ENCODE results near the gene CHRDL2.

The CHRDL2 gene

GRCh38 chr11:74685338-74685737, 45.9 kb downstream of the CHRDL2 start:
- no peak for DNase-seq (ENCODE audit: low read depth in 2 of 2)

DNA sequence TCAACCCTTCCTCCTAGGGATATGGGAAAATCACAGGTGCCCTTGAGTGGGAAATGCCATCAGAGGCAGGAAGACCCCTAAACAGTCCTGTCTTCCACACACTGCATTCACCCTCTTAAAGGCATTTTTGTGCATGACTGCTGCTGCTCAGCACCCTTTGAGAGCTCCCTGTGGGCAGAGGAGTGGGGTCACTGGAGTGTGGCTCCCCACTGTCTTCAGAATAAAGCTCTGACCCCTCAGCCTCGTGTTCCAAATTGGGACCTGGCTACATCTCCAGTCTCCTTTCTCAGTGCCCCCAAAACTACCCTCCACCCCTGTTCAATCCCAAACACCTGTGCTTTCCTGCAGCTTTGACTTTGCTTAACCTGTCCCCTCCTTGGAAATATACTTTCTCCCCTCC, 46.6 kb downstream of the CHRDL2 start:
- DNase-seq (ENCODE audit: low read depth in 2 of 2): no peak

GRCh38 chr11:74683941-74684481, 47.2 kb downstream of the CHRDL2 start:
- no peak for DNase-seq (ENCODE audit: low read depth in 2 of 2)

DNA sequence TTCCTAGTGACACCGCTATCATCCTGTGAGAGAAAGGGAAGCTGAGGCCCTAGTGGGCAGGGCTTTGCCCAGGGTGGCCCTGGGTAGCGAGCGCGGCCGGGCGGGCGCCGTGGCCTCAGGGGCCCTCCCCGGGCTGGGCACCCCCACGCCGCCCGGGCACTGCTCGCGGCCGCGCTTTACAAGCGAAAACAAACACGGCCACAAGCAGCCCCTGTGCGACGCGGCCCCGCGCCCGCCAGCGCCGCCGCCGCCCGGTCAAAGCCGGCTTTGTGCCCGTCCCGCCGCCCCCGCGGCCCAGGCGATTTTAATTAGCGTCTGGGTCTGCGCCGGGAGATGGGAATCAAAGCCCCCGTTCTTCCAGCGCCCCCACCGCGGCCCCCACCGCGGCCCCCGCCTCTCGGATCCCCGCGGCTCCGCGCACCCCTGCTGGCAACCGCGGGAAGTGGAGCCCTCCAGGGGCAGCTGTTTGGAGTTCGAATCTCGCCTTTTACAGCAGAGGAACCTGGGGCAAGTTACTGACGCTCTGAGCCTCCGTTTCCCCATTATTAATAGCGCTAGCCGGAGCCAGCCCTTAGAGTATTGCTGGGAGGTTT, 47.9 kb downstream of the CHRDL2 start:
- no peak for DNase-seq (ENCODE audit: low read depth in 2 of 2)

- DNase-seq (ENCODE audit: low read depth in 2 of 2): no peak
These were observed 48.4 kb downstream of the CHRDL2 start for GRCh38 chr11:74682731-74683278.

- no peak for DNase-seq (ENCODE audit: low read depth in 2 of 2)
These were observed 49.3 kb downstream of the CHRDL2 start for GRCh38 chr11:74681686-74682651.

- DNase-seq (ENCODE audit: low read depth in 2 of 2): no peak
These were observed 50.3 kb downstream of the CHRDL2 start for GRCh38 chr11:74680703-74681531.

DNA sequence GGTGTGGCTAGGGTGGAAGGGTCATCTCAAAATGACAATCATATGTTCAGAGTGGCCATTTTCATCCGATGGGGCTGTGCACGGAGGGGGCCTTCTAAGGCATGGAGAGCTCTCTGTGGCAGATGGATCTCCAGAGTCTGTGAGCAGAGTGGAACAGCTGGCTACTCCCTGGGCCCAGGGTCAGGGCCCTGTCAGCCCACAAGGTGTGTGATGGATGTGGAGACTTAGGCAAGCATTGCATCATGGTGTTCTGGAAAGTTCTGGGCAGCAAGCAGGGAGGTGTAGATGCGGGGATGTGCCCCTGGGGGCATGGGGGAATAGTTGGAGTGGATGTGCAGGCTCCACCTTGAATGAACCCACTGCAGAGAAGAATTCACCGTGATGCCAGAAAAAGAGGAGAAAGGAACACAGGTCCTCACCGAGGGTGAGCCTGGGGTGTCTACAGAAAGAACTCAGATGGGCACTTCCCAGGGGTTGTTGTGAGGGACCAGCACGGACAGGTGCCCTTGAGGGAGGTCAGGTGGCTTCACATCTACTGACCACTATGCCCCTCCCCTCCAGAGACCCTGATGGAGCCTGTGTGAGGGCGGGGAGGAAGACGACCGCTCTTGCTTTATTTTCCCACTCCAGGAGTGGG, 51.1 kb downstream of the CHRDL2 start:
- no peak for DNase-seq (ENCODE audit: low read depth in 2 of 2)

GRCh38 chr11:74679513-74679865, 51.7 kb downstream of the CHRDL2 start:
- no peak for DNase-seq (ENCODE audit: low read depth in 2 of 2)

DNA sequence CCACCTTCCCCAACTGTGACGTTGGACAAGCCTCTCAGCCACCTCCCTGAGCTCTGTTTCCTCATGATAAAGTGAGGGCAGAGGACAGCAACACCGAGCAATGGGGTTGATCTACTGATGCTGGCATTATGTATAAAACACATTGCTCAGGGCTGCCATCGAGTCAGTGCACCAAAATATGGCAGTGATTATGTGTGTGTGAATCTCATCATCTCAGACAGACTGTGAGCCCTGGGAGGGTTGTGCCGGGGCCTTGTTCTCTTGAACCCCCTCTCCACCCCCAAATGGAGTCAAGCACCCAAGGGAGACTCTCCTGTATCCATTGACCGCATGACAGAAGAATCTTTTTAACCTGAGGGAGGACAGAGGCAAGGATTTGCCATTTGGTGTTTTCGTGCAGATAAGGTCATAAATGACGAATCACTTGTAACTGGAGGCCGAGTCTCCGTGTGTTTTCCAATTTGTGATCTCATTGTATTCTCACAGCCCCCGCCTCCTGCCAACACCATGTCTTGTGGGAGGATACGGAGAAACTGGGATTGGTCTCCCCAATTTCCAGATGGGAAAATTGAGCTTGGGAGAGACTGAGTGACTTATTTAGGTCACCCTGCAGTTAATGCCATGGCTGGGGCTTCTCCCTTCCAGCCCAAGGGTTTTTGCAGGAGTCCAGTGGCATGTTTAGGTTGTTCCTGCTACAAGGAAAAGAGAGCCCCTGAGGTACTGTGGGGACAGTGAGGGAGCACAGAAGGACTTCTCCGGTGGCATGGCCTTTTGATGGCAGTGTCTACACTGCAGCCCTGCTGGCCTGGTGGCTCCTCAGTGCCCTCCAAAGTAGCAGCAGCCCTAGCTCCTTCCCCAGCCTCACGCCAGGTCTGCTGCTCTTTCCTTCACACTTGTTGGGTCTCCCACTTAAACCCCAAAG, 52.4 kb downstream of the CHRDL2 start:
- no peak for DNase-seq (ENCODE audit: low read depth in 2 of 2)

- no peak for DNase-seq (ENCODE audit: low read depth in 2 of 2)
These were observed 53.2 kb downstream of the CHRDL2 start for GRCh38 chr11:74678041-74678440.

DNA sequence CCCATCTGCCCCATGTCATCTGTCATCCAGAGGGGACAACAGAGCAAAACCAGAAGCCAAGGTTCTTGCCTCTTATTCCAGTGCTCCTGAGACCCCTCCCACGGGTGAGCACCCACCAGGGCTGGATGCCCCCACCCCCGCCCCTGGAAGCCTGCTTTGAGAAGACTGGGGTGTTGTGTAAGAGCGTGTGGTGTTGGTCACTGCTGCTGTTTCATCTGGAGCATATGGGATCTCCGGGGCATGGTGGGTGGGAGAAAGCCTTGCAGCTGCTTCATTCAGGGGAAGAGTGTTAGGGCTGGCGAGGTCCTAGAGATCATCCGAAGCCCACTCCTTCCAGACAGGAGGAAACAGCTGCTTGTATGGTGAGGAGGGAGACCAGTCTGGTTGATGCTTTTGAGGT, 54.1 kb downstream of the CHRDL2 start:
- no peak for DNase-seq (ENCODE audit: low read depth in 2 of 2)

DNA sequence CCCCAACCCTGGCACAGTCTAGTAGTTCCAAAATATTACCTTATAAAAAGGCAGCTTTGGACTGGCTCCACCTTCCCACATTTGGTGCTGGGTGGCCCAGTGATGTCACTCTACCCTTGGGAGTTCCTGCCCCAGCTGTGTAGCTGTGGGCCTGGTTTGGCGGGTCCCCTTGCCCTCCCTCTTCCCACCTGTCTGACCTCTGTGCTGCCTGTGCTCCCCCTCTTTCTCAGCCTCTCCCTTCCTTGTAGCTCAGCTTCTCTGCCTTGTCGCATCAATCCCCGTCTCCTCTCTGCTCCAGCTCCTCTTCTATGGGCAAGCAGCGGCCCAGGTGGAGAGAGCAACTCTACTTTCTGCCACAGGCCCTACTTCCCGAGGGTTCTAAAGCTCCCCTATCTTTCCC, 54.6 kb downstream of the CHRDL2 start:
- no peak for DNase-seq (ENCODE audit: low read depth in 2 of 2)

- DNase-seq (ENCODE audit: low read depth in 2 of 2): no peak
These were observed 55.5 kb downstream of the CHRDL2 start for GRCh38 chr11:74675761-74676160.

- DNase-seq (ENCODE audit: low read depth in 2 of 2): no peak
These were observed 57.4 kb downstream of the CHRDL2 start for GRCh38 chr11:74673693-74674360.

DNA sequence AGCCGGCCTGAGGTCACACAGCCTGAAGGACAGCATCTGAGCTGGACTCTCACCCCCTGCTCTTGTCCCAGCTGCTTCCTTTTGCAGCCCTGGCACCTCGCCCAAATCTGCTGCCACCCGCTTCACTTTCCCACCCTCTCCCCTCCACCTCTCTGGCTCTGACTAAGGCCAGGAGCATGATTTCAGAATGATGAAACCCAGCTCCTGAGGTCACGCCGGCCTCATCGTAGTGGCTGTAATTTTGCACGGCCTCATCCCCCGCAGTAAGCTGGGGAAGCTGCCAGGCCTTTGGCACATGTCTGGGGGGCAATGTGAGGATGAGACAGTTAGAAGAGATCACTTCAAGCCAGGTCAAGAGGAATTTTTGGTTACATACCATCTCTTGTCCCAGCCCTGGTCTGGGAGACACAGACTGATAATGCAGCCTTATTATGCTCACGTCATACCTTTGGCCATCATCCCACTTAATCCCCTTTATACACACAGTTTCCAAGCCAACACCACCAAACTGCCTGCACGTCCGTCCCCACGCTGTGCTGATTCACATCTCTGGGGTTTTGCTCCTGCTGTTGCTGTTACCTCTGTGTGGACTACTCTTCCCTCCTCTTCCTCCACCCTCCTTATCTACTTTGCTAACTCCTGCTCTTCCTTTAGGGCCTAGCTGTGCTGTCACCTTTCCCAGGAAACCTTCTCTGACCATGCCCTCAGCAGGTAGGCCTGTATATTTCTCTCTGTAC, 58.1 kb downstream of the CHRDL2 start:
- peak; percentile 89 for DNase-seq (ENCODE audit: low read depth in 2 of 2)

GRCh38 chr11:74672332-74672955, 58.8 kb downstream of the CHRDL2 start:
- no peak for DNase-seq (ENCODE audit: low read depth in 2 of 2)

DNA sequence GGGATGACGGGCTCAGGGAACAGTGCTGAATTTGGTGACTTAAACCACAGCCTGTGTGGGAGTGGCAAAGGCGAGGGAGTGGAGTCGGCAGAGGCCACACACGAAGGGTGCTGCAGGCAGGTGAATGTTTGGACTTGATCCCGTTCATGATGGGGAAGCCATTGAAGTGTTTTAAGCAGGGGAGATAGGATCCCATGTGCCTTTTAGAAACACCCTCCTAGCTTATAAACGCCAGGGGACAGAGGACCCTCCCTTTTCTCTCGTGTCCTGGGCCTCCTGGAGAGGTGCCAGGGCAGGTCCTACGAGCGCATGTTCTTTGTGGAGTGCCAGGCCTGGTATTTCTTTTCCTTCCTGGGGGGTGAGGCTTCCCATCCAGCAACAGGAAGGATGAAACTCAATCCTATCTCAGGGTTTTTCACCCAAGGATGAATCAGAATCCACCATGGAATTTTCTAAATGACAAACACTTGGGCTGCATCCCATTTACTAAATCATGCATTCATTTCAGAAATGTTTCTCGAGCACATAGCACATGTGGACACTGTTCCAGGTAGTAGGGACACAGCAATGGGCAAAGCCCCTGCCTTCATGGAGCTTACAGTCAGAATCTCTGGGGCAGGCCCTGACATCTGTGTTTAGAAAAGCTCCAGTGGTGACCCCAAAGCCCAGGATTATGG, 59.6 kb downstream of the CHRDL2 start:
- DNase-seq (ENCODE audit: low read depth in 2 of 2): peak; percentile 56 to 57

All from fibroblast of skin of left quadriceps (primary cell).